ENCODE results near the gene RAP1A. TPM values are rescaled to one million over a fixed set of nuclear protein-coding genes. Genes with fewer than 3 reads are reported as not detected.

The RAP1A gene
- total and polyA plus RNA-seq, 2 donors (not counting 3 experiments of a cell fraction or from before 2014, with no cell fraction given), result 17.8 to 56.4 TPM

DNA sequence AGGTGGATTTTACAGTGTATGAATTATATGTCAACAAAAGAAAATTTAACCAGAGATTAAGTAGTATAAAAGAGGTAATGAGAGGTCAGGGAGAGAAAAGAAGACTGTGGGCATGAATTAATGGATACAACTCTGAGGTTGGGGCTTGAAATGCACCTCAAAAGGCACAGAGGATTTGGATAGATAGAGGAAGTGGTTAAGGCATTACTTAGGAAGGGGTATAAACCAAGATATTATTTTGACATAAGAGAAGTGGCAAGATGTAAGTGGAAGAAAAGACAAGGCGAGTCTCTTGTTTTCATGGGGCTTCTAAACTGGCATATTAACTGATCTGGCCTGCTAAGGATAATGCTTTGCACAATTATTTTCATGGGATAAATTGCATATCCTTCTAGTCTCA lies 34.1 kb downstream of the RAP1A start:
- BruUV-seq (replicated peaks), result no TSS peak
- H3K27me3 ChIP-seq (ENCODE audit: control insufficient read depth in 2 of 2, insufficient read depth in 2 of 2, low read length in 2 of 2), result no peaks in the 10 kb centered on the region
- no peaks in the 10 kb centered on the region for H3K36me3 ChIP-seq (ENCODE audit: control insufficient read depth in 2 of 2, extremely low read depth in 1 of 2, insufficient read depth in 2 of 2, low read length in 2 of 2)
- H4K20me1 ChIP-seq (replicated peaks; ENCODE audit: control insufficient read depth, extremely low read depth, insufficient read depth, low read length), result no peaks in the 10 kb centered on the region
- no peak overlapping the region for H3K4me3 ChIP-seq (replicated peaks in 1 of 3; ENCODE audit: insufficient read depth in 1 of 3, low read depth in 1 of 3, low read length in 3 of 3)
- H3K27ac ChIP-seq (ENCODE audit: insufficient read depth, low read depth, low read length), result no peak overlapping the region
- H3K9ac ChIP-seq (replicated peaks; ENCODE audit: extremely low read depth, insufficient read depth, low read length), result no peak overlapping the region
- no peak overlapping the region for H2AFZ ChIP-seq (ENCODE audit: low read depth, low read length)
- intact Hi-C loops (cut with micrococcal nuclease) (no loop called here), dilution Hi-C loops (cut with MboI; ENCODE audit: extremely low pct_ligation_motif_present, low sequenced_read_pairs) (no loop called here)
- no peaks in the 10 kb centered on the region for H3K4me1 ChIP-seq (ENCODE audit: control insufficient read depth, extremely low read depth, insufficient read depth, low read length)
- H3K9me3 ChIP-seq (replicated peaks; ENCODE audit: control insufficient read depth, insufficient read depth, low read length), result no peaks in the 10 kb centered on the region
- no peak overlapping the region for H3K4me2 ChIP-seq (ENCODE audit: insufficient read depth, low read length)
- peaks cover 38% of the 10 kb centered on the region for H3K79me2 ChIP-seq (ENCODE audit: control insufficient read depth, insufficient read depth, low read length)
- no peaks in the 10 kb centered on the region for H3K9me1 ChIP-seq (replicated peaks; ENCODE audit: control insufficient read depth, extremely low read depth, insufficient read depth, low read length)
- DNase-seq (ENCODE audit: low read depth, low spot score) (no peak), FAIRE-seq (no peak)
- ChIA-PET CTCF (no interaction called here), POLR2A (no interaction called here)
- TF ChIP-seq POLR2AphosphoS5 (IDR thresholded peaks at IDR 0.05; ENCODE audit: insufficient read depth, low read depth, low read length) (no peak), MYC (IDR thresholded peaks at IDR 0.05; ENCODE audit: low read depth, low read length) (no peak), EZH2 (IDR thresholded peaks at IDR 0.05; ENCODE audit: borderline replicate concordance, low read depth, low read length, severe bottlenecking) (no peak), GATA2 (IDR thresholded peaks at IDR 0.05; ENCODE audit: insufficient read depth, insufficient read length, low read depth, low read length) (no peak), JUN (IDR thresholded peaks at IDR 0.05; ENCODE audit: borderline replicate concordance, insufficient read depth, insufficient read length, low read depth) (no peak), POLR2A (IDR thresholded peaks at IDR 0.05; ENCODE audit: low read depth, low read length) (no peak), FOS (IDR thresholded peaks at IDR 0.05; ENCODE audit: borderline replicate concordance, insufficient read depth, low read length) (no peak)
- TF ChIP-seq, protein P1, sequence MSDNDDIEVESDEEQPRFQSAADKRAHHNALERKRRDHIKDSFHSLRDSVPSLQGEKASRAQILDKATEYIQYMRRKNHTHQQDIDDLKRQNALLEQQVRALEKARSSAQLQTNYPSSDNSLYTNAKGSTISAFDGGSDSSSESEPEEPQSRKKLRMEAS (IDR thresholded peaks at IDR 0.05; ENCODE audit: insufficient read depth, insufficient read length), result no peak
- TF ChIP-seq, protein P2, sequence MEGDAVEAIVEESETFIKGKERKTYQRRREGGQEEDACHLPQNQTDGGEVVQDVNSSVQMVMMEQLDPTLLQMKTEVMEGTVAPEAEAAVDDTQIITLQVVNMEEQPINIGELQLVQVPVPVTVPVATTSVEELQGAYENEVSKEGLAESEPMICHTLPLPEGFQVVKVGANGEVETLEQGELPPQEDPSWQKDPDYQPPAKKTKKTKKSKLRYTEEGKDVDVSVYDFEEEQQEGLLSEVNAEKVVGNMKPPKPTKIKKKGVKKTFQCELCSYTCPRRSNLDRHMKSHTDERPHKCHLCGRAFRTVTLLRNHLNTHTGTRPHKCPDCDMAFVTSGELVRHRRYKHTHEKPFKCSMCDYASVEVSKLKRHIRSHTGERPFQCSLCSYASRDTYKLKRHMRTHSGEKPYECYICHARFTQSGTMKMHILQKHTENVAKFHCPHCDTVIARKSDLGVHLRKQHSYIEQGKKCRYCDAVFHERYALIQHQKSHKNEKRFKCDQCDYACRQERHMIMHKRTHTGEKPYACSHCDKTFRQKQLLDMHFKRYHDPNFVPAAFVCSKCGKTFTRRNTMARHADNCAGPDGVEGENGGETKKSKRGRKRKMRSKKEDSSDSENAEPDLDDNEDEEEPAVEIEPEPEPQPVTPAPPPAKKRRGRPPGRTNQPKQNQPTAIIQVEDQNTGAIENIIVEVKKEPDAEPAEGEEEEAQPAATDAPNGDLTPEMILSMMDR (IDR thresholded peaks at IDR 0.05; ENCODE audit: extremely low read depth in 1 of 2, insufficient read depth in 1 of 2, low read depth in 1 of 2, low read length in 2 of 2), result no peak
